Left lobe of liver (tissue), 2 donors: ENCODE measurements around the gene NTN4. TPM values are rescaled to one million over a fixed set of nuclear protein-coding genes. Genes with fewer than 3 reads are reported as not detected.
"Not testable (repeated sequence)": the region's sequence is repeated elsewhere in the genome, so short reads cannot be mapped to it uniquely, and the experiment has no call there.

Experiments
- ATAC-seq: fragments of 200-7000 bp; cut with Tn5 transposase; one replicate; pipeline ENCODE4 v1.9.1; 2020; ENCODE audit warnings: mild to moderate bottlenecking, moderate library complexity
- DNase-seq: peaks from one replicate; pipeline ENCODE4 v3.0.0-alpha.2; 2020; ENCODE audit warnings: low spot score
- total RNA-seq: library from RNA; stranded (reverse); gene quantifications from one replicate; pipeline ENCODE4 v1.2.1, GENCODE V29; 2021
- donor health status: DM: no; HTN: no; CAD: no; lungs with moderate emphysema.
- donor health status: DM: no; HTN: yes; CAD: no.

NTN4 gene
- total RNA-seq, 1 donor from 2014 or later, result 20.7 TPM

- ATAC-seq, result no peak
- no peak for DNase-seq
Observed at GRCh38 chr12:95715177-95715576, 75.4 kb downstream of the NTN4 start.

DNA sequence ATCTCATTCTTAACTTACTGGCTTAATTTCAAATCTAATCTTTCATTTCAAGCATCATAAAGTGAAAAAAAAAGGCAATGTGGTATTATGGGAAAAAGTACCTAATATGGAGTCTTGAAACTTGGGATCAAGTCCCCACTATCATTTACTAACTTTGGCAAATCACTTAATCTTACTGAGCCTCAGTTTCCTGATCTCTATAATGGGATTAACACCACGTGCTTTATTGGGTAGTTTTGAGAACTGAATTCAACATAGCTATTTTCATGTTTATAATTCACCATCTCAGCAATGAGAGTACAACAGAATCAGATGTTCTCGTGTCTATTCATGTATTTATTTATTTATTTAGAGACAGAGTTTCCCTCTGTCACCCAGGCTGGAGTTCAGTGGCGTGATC is 78.3 kb downstream of the NTN4 start:
- DNase-seq (no peak), ATAC-seq (no peak)

- DNase-seq, result no peak
- no peak for ATAC-seq
Observed at GRCh38 chr12:95710386-95710785, 80.2 kb downstream of the NTN4 start.

- no peak for ATAC-seq
- no peak for DNase-seq
Observed at GRCh38 chr12:95709152-95709551, 81.4 kb downstream of the NTN4 start.

- DNase-seq (no peak), ATAC-seq (no peak)
Observed at GRCh38 chr12:95705143-95705542, 85.4 kb downstream of the NTN4 start.

DNA sequence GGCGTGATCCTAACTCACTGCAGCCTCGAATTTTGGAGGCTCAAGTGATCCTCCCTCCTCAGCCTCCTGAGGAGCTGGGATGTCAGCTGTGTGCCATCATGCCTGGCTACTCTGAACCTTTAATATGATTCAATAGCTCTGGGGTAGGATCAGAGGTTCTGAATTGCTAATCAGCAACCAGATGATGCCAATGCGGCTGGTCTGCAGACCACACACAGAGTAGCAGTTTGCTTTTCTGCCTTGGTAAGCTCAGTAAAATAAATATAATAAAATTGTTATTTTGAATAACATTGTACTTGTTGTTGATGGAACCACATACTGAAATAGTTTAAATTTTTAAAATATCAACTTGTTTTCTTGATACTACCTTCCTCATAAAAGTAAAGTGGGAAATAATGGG is 86.6 kb downstream of the NTN4 start:
- no peak for ATAC-seq
- DNase-seq, result no peak

DNA sequence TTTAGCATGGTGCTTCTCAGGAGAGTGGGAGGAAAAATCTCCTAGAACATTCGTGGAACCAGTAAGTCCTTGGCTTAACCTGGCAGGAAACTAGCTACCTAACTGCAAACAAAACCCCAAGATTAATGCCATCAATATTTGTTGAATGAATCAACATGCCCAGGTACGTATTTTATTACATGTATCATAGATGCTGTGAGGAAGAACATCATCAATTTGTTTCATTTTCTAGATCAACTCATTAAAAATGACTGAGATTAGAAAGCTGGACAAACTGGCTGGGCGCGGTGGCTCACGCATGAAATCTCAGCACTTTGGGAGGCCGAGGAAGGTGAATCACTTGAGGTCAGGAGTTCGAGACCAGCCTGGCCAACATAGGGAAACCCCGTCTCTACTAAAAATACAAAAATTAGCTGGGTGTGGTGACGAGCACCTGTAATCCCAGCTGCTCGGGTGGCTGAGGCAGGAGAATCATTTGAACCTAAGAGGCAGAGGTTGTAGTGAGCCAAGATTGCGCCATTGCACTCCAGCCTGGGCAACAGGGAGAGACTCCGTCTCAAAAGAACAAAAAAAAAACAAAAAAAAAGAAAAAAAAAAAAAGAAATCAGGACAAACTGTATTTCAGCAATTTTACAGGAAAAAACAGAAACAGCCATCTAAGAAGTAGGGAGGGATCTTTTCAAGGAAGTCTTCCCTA is 88.7 kb downstream of the NTN4 start:
- DNase-seq, result no peak
- ATAC-seq, result no peak

GRCh38 chr12:95701275-95701674 is 89.3 kb downstream of the NTN4 start:
- DNase-seq, result no peak
- no peak for ATAC-seq

DNA sequence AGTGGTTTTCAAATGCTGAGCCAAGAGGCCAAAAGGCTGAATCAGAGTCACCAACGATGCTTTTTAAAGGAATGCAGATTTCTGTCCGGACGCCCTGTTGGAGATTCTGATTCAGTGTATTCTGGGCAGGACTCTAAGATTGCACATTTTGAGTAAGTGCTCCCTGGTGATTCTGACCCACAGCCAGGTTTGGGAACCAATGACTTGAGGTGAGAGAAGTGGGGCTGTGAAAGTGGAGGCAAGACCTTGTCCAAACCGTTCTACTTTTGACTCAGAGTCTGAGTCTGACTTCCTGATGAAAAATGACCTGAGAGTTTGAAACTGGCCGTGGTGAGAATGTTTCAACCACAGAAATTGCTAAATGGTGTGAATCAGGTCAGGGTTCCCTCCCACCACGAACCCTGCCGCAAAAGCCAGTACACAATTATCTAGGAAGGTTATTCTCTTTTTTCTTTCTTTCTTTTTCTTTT is 90.2 kb downstream of the NTN4 start:
- ATAC-seq (peak; percentile 50), DNase-seq (no peak)

- ATAC-seq (peak; percentile 95), DNase-seq (no peak)
Observed at GRCh38 chr12:95699579-95699978, 91.0 kb downstream of the NTN4 start.

DNA sequence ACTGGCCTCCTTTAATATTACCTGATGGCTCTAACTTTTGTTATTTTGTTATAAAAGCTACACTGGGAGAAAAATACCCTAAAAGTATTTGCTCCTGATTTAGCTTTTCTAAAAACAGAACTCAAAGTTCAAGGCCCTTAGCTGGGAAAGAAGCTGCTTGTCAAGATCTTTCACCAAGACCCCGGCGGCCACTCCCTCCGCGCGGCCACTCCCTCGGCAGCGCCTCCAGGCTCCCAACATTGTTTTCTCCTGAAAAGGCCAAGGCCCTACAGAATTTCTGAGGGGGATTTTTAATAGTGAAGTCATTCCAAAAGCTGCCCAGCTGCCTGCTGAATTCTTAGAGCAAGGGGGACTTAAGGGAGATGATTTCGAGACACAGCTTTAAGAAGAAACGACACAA is 96.4 kb downstream of the NTN4 start:
- DNase-seq (no peak), ATAC-seq (no peak)

DNA sequence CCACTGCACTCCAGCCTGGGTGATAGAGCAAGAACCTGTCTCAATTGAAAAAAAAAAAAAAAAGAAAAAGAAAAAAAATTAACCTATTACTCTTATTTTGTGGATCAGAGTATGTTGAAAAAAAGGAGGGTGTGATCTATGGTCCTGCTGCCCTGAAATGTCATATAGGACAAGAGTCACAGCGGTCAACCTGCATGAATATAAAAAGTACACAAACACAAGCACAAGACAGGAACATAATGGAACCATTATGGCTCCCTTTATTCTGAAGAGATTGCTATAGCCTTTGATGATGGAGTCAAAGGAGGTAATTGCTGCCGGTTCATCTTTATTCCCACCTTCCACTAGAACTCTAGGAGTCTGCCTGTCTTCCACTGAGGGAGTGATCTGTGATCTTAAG is 96.9 kb downstream of the NTN4 start:
- ATAC-seq (no peak), DNase-seq (no peak)

DNA sequence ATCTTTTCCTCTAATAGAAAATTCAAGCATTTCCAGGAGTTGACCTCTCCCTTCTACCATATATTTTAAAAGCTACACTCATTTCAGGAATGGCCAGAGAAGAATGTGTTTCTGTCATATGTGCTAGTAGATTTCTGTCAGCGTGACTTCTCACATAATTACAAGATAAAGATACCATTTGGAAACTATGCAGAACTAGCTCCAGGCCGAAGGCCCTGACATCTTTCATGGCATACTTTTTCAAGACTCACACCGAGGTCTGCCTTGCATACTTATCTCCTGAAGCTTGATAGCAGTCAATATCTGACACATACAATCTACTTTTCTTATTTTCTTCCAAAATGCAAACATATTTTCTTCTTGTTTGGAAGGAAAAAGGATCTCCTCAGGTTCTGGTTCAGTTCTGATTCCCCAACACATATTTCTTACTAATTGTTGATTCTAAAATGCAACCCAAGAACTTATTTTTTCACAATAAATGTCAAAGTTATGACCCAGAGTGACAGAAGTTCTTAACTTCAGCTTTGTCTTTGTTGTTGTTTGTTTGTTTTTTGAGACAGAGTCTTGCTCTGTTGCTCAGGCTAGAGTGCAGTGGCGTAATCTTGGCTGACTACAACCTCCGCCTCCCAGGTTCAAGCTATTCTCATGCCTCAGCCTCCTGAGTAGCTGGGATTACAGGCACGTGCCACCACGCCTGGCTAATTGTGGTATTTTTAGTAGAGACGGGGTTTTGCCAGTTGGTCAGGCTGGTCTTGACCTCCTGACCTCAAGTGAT is 99.5 kb downstream of the NTN4 start:
- no peak for DNase-seq
- no peak for ATAC-seq

DNA sequence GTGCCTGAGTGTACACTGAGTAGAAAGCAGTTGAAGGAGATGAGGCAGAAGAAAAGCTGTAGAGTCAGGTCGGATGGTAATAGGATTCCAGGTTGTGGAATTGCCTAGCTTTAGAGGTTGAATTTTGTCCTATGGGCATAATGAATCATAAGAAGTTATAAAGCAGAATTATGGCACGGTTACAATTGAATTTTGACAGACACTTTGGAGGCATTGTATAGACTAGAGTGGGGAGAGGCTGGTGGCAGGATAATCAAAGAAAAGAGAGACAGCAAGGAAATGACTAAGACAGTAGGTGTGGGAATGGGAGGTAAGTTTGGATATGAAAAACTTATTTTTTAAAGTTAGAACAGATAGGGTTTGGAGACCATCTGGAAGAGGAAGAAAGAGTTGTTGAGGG is 102.6 kb downstream of the NTN4 start:
- DNase-seq, result no peak
- no peak for ATAC-seq

GRCh38 chr12:95683418-95683817 is 107.1 kb downstream of the NTN4 start:
- ATAC-seq (no peak), DNase-seq (no peak)

DNA sequence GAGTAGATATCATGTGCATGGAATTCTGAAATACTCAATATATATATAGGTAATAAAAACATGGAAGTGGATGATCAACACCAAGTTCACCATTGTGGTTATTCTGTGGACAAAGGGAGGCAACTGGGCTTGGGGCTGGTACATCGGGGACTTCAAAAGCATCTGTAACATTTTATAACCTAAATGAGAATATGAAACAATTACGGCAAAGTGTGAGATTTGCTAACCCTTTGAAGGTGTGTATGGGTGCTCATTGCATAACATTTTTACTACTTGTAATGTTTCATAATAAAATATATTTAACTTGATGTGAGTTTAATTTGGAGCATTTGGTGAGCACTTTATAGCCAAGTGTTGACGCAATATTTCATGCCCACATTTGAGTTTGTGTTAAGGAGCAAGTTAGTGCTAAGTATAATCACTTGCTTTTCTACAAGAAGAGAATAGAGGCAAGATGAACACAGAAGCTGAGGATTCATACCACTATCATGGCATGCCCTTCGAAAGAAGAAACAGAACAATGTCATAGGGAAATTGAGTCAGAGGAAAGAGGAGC is 109.3 kb downstream of the NTN4 start:
- no peak for ATAC-seq

GRCh38 chr12:95678684-95679083 is 111.9 kb downstream of the NTN4 start:
- DNase-seq, result no peak
- no peak for ATAC-seq

More for the DNA sequence above, 109.3 kb downstream of the NTN4 start:
- DNase-seq, result no peak

DNA sequence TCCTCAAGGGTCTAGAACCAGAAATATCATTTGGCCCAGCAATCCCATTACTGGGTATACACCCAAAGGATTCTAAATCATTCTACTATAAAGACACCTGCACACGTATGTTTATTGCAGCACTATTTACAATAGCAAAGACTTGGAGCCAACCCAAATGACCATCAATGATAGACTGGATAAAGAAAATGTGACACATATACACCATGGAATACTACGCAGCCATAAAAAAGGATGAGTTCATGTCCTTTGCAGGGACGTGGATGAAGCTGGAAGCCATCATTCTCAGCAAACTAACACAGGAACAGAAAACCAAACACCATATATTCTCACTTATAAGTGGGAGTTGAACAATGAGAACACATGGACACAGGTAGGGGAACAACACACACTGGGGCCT is 112.8 kb downstream of the NTN4 start:
- not testable (repeated sequence) for ATAC-seq, DNase-seq

DNA sequence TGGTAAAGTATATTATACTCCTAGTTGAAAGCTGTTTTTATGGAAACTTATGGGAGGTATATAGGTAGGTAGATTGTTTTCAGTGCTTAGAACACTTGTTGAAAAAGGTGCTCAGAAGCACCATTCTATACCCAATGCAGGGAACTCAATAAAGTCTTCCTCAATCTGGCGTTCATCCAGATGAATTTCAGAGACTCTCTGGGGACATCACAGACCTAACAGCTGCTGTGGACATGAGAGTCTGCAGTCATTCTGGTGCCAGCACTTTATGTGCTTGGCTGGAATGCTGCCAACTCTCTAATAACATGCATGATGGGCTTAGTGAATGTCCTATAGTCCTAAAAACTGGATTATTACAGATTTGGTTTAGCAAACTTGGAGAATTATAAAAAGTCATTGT is 115.9 kb downstream of the NTN4 start:
- ATAC-seq, result no peak
- DNase-seq, result no peak

DNA sequence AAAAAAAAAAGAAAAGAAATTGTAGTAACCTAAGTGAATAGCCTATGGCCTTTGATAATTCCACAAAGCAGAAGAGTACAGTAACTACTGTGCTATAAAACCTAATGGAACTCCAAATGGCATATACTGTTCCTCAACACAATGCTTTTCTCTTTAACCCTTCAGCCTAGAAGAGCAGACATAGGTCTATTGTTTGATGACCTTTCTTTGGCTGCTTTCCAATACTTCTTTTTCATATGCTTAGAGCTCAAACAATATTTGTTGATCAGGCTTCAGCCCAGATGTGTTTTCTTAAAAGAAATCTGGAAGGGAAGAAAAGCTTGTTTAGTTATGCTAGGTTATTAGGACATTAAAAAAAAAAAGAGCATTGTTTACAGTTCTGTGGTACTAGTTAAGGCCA is 116.4 kb downstream of the NTN4 start:
- no peak for DNase-seq
- no peak for ATAC-seq

GRCh38 chr12:95673576-95673975 is 117.0 kb downstream of the NTN4 start:
- no peak for ATAC-seq
- no peak for DNase-seq

- ATAC-seq (no peak), DNase-seq (no peak)
Observed at GRCh38 chr12:95672166-95672565, 118.4 kb downstream of the NTN4 start.
